Measurements from ENCODE around the gene KLHDC8A.
A peak's percentile ranks its signal among the peaks of the same experiment; 100 is the strongest.
"Not testable (repeated sequence)": the region's sequence is repeated elsewhere in the genome, so short reads cannot be mapped to it uniquely, and the experiment has no call there.

KLHDC8A gene, protein sequence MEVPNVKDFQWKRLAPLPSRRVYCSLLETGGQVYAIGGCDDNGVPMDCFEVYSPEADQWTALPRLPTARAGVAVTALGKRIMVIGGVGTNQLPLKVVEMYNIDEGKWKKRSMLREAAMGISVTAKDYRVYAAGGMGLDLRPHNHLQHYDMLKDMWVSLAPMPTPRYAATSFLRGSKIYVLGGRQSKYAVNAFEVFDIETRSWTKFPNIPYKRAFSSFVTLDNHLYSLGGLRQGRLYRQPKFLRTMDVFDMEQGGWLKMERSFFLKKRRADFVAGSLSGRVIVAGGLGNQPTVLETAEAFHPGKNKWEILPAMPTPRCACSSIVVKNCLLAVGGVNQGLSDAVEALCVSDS
- 0 to 0.06 (median 0) reads per million in 9 experiments for total RNA-seq

DNA sequence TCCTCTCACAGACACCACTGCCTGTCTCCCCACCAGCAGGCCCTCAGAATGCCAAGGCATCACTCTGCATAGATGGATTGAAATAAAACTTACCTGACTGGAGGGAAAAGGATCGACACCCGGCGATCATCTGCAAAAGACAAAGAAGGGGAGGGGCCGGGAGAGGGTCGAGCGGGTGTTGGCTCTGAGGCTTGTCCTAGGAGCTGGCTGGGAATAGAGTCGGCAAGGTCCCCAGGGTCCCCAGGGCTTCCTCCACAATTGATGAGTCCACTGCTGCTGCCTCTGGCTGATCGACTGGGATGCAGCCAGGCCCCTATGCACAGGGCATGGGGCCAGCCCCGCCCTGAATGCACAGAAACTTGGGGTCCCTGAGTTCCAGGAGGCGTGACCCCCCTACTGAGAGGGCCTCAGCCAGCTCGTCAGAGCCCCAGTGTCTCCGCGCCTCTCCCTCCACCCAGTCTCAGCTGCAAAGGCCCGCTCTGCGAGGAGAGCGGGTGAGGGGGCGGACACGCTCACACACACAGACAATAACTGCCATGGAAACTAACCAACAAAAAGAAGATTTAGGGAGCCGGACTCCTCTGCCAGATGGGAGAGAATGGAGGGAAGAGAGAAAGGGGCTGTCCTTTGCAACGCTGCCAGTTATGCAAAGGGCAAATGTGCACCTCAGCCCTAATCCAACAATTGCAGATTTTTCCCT, at the start of gene KLHDC8A:
KLHDC8A (minus strand) TSS at position 483 of the 700 bp plus-strand sequence. CDS start 13,318 bp downstream, outside the sequence.
- Mint-ChIP-seq H3K4me3 (no peak within 1 kb of the TSS), H3K4me1 (ENCODE audit: low read depth in 2 of 2) (no peaks in the 10 kb centered on the region), H3K27me3 (peaks cover 29 to 47% of the 10 kb centered on the region in 2 donors), H3K36me3 (ENCODE audit: insufficient read depth) (no peaks in the 10 kb centered on the region), H3K27ac (no peak within 1 kb of the TSS), H3K9me3 (no peaks in the 10 kb centered on the region)
- ATAC-seq (replicated peaks) (no peak), DNase-seq (no peak)

DNA sequence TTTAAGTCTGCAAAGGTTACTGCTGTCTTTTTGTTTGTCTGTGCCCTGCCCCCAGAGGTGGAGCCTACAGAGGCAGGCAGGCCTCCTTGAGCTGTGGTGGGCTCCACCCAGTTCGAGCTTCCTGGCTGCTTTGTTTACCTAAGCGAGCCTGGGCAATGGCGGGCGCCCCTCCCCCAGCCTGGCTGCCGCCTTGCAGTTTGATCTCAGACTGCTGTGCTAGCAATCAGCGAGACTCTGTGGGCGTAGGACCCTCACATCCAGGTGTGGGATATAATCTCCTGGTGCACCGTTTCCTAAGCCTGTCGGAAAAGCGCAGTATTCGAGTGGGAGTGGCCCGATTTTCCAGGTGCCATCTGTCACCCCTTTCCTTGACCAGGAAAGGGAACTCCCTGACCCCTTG, 49.5 kb upstream of the KLHDC8A start:
- not testable (repeated sequence) for H3K36me3 Mint-ChIP-seq (ENCODE audit: insufficient read depth); H3K4me1 Mint-ChIP-seq (ENCODE audit: low read depth in 2 of 2); DNase-seq; H3K9me3 Mint-ChIP-seq; H3K27ac Mint-ChIP-seq; ATAC-seq (replicated peaks)
- Mint-ChIP-seq H3K4me3 (peak overlapping the region; percentile 38 to 56), H3K27me3 (peaks cover 0 to 18% of the 10 kb centered on the region in 2 donors)

DNA sequence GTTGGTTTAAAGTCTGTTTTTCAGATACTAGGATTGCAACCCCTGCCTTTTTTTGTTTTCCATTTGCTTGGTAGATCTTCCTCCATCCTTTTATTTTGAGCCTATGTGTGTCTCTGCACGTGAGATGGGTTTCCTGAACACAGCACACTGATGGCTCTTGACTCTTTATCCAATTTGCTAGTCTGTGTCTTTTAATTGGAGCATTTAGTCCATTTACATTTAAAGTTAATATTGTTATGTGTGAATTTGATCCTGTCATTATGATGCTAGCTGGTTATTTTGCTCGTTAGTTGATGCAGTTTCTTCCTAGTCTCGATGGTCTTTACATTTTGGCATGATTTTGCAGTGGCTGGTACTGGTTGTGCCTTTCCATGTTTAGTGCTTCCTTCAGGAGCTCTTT, 47.8 kb upstream of the KLHDC8A start:
- not testable (repeated sequence) for DNase-seq; H3K4me1 Mint-ChIP-seq (ENCODE audit: low read depth in 2 of 2); H3K27ac Mint-ChIP-seq; H3K27me3 Mint-ChIP-seq; H3K4me3 Mint-ChIP-seq; H3K36me3 Mint-ChIP-seq (ENCODE audit: insufficient read depth); ATAC-seq (replicated peaks); H3K9me3 Mint-ChIP-seq

DNA sequence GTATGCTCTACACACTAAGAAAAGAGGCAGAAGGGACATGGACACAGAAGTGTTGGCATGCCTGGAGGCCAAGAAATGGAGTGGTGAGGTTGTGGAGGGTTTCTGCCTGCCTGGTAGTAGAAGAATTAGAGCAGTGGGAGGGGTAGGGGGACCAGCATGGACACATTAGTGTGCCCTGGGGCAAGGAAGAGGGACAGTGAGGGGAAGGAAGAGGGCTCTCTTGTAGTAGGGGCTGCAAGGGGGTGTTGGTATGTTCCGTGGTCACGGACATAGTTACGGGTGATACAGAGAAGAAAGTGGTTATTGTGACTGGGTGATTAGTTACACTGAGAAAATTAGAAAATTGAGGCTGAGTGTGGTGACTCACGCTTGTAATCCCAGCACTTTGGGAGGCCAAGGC, 41.9 kb upstream of the KLHDC8A start:
- H3K4me3 Mint-ChIP-seq, result no peak overlapping the region
- H3K9me3 Mint-ChIP-seq, result no peaks in the 10 kb centered on the region
- no peak for DNase-seq
- H3K4me1 Mint-ChIP-seq (ENCODE audit: low read depth in 2 of 2), result no peaks in the 10 kb centered on the region
- no peak overlapping the region for H3K27ac Mint-ChIP-seq
- H3K27me3 Mint-ChIP-seq, result peaks cover 4 to 6% of the 10 kb centered on the region in 2 donors
- H3K36me3 Mint-ChIP-seq (ENCODE audit: insufficient read depth), result no peaks in the 10 kb centered on the region
- ATAC-seq (replicated peaks), result no peak

DNA sequence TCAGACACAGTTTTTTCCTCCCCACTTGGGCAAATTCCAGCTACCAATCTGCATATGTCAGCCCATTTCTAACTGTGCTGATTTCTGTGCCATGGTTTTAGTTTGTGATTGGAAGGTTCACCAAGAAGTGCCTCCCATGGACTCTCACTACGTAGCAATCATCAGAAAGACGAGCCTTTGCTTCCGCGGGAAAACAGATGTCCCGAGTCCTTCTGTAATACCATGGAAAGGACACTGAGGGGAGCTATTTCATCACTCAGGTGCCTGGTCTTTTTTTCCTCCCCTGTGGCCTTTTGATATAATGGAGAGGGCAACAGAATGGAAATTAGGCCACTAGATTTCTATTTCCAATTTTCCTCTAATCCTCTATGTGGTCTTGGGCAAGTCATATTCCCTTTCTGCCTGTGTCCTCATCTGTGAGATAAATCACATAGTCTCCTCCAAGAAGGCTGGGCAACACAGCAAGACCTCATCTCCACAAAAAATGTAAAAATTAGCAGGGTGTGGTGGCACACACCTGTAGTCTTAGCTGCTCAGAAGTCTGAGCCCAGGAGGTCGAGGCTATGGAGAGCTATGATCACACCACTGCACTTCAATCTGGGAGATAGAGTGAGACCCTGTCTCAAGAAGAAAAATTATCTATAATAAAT, 40.4 kb upstream of the KLHDC8A start:
- H3K4me1 Mint-ChIP-seq (ENCODE audit: low read depth in 2 of 2), result no peaks in the 10 kb centered on the region
- no peaks in the 10 kb centered on the region for H3K36me3 Mint-ChIP-seq (ENCODE audit: insufficient read depth)
- ATAC-seq (replicated peaks) (peak; percentile 75), DNase-seq (peak; percentile 17 to 28 (median 26))
- peaks cover 8 to 15% of the 10 kb centered on the region in 2 donors for H3K27me3 Mint-ChIP-seq
- H3K9me3 Mint-ChIP-seq, result no peaks in the 10 kb centered on the region
- H3K4me3 Mint-ChIP-seq, result no peak overlapping the region
- H3K27ac Mint-ChIP-seq, result no peak overlapping the region

DNA sequence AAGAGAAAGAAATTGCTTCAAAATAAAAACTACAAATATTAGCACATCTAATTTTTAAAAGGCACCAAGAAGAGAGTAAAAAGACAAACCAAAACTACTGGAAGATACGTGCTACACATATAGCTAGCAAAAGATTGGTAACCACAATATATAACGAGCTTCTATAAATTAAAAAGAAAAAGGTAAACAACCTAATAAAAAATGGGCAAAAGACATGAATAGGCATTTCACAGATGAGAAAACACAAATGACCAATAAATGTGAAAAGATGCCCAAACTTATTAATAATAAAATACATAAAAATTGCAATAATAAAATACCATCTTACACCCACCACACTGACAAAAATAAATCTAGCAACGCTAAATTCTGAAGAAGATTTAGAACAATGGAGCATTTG, 38.9 kb upstream of the KLHDC8A start:
- no peaks in the 10 kb centered on the region for H3K9me3 Mint-ChIP-seq
- ATAC-seq (replicated peaks) (no peak), DNase-seq (no peak)
- no peaks in the 10 kb centered on the region for H3K36me3 Mint-ChIP-seq (ENCODE audit: insufficient read depth)
- H3K27ac Mint-ChIP-seq, result no peak overlapping the region
- H3K4me1 Mint-ChIP-seq (ENCODE audit: low read depth in 2 of 2), result no peaks in the 10 kb centered on the region
- H3K27me3 Mint-ChIP-seq, result peaks cover 20 to 27% of the 10 kb centered on the region in 2 donors
- H3K4me3 Mint-ChIP-seq, result no peak overlapping the region

DNA sequence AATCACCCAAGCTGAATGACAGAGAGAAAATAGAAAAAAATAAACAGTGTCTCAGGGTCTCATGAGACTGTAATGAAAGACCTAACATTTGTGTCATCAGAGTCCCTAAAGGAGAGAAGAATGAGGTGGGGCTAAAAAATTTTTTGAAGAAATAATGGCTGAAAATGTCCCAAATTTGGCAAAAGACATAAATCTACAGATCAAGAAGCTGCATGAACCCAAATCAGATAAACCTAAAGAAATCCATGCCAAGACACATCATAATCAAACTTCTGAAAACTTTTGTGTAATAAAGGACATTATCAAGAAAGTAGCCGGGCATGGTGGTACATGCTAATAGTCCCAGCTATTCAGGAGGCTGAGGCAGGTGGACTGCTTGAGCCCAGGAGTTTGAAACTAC, 35.9 kb upstream of the KLHDC8A start:
- ATAC-seq (replicated peaks) (no peak), DNase-seq (no peak)
- H3K4me1 Mint-ChIP-seq (ENCODE audit: low read depth in 2 of 2), result no peaks in the 10 kb centered on the region
- no peak overlapping the region for H3K4me3 Mint-ChIP-seq
- H3K27ac Mint-ChIP-seq, result no peak overlapping the region
- no peaks in the 10 kb centered on the region for H3K36me3 Mint-ChIP-seq (ENCODE audit: insufficient read depth)
- no peaks in the 10 kb centered on the region for H3K9me3 Mint-ChIP-seq
- peaks cover 20 to 42% of the 10 kb centered on the region in 2 donors for H3K27me3 Mint-ChIP-seq

DNA sequence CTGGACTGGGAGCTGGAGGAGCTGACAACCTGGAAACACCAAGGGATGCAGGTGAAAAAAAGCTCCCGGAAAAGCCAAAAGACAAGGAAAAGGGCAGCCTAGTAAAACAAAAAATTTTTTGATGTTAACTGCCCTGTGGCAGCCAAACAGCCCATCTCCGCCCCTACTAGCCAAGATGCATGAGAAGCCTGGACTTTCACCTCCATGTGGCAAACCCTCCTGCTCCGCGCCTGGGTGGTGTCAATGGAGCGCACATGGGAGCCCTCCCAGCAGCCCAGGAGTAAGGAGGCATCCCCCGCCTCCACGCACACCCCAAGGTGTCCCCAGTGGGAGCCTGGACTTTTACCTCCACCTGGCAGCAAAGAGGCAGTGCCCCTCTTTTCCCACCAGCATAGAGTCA, 34.7 kb upstream of the KLHDC8A start:
- Mint-ChIP-seq H3K27me3 (peaks cover 20 to 43% of the 10 kb centered on the region in 2 donors), H3K4me1 (ENCODE audit: low read depth in 2 of 2) (no peaks in the 10 kb centered on the region), H3K36me3 (ENCODE audit: insufficient read depth) (no peaks in the 10 kb centered on the region), H3K9me3 (no peaks in the 10 kb centered on the region), H3K27ac (no peak overlapping the region), H3K4me3 (no peak overlapping the region)
- ATAC-seq (replicated peaks) (no peak), DNase-seq (no peak)

DNA sequence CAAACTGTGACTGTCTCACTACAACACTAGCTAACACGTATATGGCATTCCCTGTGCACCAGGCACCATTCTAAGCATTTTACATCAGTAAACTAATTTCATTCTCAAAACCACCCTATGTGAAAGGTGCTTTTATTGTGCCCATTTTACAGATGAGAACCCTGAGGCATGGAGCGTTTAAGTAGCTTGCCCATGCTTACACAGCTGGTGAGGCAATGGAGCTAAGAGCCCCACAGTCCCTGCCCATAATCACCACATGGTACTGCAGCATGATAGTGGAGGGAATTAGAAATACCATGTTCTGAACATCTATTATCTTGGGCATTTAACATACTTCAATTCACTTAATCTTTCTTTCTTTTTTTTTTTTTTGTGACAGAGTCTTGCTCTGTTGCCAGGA, 31.1 kb upstream of the KLHDC8A start:
- Mint-ChIP-seq H3K4me3 (no peak overlapping the region), H3K9me3 (no peaks in the 10 kb centered on the region), H3K36me3 (ENCODE audit: insufficient read depth) (no peaks in the 10 kb centered on the region), H3K4me1 (ENCODE audit: low read depth in 2 of 2) (no peaks in the 10 kb centered on the region), H3K27ac (peak overlapping the region in 1 of 2 donors; percentile 46), H3K27me3 (peaks cover 24 to 41% of the 10 kb centered on the region in 2 donors)
- DNase-seq, result no peak
- ATAC-seq (replicated peaks), result no peak

DNA sequence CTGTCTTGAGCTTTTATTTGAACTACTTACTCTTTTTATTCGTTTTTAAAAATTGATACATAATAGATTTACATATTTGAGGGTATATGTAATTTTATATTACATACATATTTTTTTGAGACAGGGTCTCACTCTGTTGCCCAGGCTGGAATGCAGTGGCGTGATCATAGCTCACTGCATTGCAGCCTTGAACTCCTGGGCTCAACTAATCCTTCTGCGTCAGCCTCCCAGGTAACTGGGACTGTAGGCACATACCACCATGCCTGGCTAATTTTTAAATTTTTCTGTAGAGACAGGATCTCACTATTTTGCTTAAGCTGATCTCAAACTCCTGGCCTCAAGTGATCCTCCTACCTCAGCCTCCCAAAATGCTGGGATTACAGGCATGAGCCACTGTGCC, 26.3 kb upstream of the KLHDC8A start:
- H3K27ac Mint-ChIP-seq; H3K36me3 Mint-ChIP-seq (ENCODE audit: insufficient read depth); ATAC-seq (replicated peaks); H3K4me3 Mint-ChIP-seq; DNase-seq; H3K9me3 Mint-ChIP-seq; H3K4me1 Mint-ChIP-seq (ENCODE audit: low read depth in 2 of 2): not testable (repeated sequence)
- peaks cover 18 to 48% of the 10 kb centered on the region in 2 donors for H3K27me3 Mint-ChIP-seq

DNA sequence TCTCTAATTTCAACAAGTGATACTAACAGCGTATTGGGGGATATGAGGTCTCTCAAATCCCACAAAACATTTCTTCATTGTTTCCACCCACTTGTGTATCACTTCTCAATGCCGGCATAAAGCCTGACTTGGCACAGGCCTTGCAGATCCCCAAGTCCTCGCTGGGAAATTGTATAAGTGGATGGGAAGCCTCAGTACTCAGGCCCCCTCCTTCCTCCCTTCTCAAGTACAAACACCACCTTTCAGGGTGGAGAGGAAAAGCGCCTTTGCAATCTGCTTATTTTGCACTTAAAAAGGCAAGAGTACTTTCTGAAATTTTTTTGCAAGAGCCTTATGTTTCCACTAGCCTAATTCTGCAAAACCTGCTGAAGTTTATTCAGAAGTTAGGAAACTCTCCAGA, 25.8 kb upstream of the KLHDC8A start:
- H3K36me3 Mint-ChIP-seq (ENCODE audit: insufficient read depth), result no peaks in the 10 kb centered on the region
- H3K4me1 Mint-ChIP-seq (ENCODE audit: low read depth in 2 of 2), result no peaks in the 10 kb centered on the region
- ATAC-seq (replicated peaks) (no peak), DNase-seq (no peak)
- peaks cover 22 to 48% of the 10 kb centered on the region in 2 donors for H3K27me3 Mint-ChIP-seq
- no peak overlapping the region for H3K4me3 Mint-ChIP-seq
- H3K27ac Mint-ChIP-seq, result no peak overlapping the region
- H3K9me3 Mint-ChIP-seq, result no peaks in the 10 kb centered on the region

DNA sequence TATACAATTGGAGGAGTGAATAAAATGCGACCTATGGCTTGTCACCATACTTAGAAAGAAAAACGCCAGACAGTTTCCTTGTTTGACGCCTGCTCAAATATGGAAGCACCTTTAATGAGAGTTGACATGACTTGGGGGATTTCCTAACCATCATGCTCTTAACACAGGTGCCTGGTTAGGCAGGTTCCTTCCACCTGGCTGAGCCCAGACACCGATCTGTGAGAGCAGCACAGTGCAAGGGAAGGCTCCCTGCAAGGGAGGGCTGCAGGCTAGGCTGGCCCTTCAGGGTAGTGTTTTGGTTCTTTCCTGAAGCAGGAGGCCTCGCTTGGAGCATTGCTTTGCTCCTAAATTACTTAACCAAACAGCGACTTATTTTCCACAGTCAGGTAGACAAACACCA, 24.6 kb upstream of the KLHDC8A start:
- DNase-seq (no peak), ATAC-seq (replicated peaks) (no peak)
- Mint-ChIP-seq H3K27me3 (peaks cover 35 to 61% of the 10 kb centered on the region in 2 donors), H3K4me3 (no peak overlapping the region), H3K27ac (no peak overlapping the region), H3K9me3 (no peaks in the 10 kb centered on the region), H3K4me1 (ENCODE audit: low read depth in 2 of 2) (no peaks in the 10 kb centered on the region), H3K36me3 (ENCODE audit: insufficient read depth) (no peaks in the 10 kb centered on the region)

DNA sequence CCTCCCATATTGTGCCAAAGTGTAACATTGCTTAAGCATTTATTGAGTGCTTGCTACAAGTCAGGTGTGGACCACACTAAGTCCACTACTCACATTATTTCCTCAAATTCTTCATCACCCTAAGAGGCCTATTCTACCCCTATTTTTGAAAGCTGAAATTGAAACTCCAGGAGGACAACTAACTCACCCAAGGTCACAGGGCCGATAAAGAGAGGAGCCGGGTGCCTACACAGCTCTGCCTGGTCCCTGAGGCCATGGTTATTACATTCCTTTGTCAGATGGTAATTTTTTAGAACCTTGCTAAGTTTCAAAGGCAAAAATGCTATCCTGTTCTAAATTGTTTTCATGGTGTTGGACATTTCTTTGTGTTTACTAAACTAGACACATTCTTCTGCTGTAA, 24.2 kb upstream of the KLHDC8A start:
- no peak overlapping the region for H3K4me3 Mint-ChIP-seq
- no peak for ATAC-seq (replicated peaks)
- DNase-seq, result no peak
- peaks cover 39 to 62% of the 10 kb centered on the region in 2 donors for H3K27me3 Mint-ChIP-seq
- no peaks in the 10 kb centered on the region for H3K36me3 Mint-ChIP-seq (ENCODE audit: insufficient read depth)
- H3K9me3 Mint-ChIP-seq, result no peaks in the 10 kb centered on the region
- no peaks in the 10 kb centered on the region for H3K4me1 Mint-ChIP-seq (ENCODE audit: low read depth in 2 of 2)
- no peak overlapping the region for H3K27ac Mint-ChIP-seq
